ENCODE measurements around the gene RHBDD3. TPM values are rescaled to one million over a fixed set of nuclear protein-coding genes. Genes with fewer than 3 reads are reported as not detected.

RHBDD3 gene
- total RNA-seq, result 10 to 100 TPM; 32.4 to 65.1 (median 42.0) TPM

- ATAC-seq (replicated peaks in 6 of 8), result peak; percentile 75 to 92 (median 89)
- 0 to 4% (median 0%) methylated on average over 2 to 20 of the region's 67 CpGs; no CpG with 5 or more reads in 7 of the 10 experiments for WGBS, 10 experiments
- in situ Hi-C loops (cut with MboI; ENCODE audit: low pct_unique_long_range_greater_than_20kb in 2 of 9, low sequenced_read_pairs in 9 of 9, unreplicated experiment in 9 of 9), result loop anchor here in 1 of 9 experiments (25.0 kb wide), 1 partner anchor 406 kb away; no protein-coding TSS in a partner anchor
- H3K4me3 ChIP-seq, result peak within 1 kb of the TSS; percentile 79 to 99 (median 92)
- peak within 1 kb of the TSS; percentile 100 for H3K27ac ChIP-seq
- H3K4me1 ChIP-seq (replicated peaks in 1 of 2), result peaks cover 26 to 30% of the 10 kb centered on the region in 2 donors
These were observed at the start of gene RHBDD3, which contains the start of gene EWSR1 for GRCh38 chr22:29267858-29268510. TSS of gene RHBDD3 (minus strand) at chr22:29267981. CDS start at chr22:29265626, 2,355 bp downstream. TSS of gene EWSR1 (plus strand) at chr22:29268268. CDS start at chr22:29268337, 69 bp downstream.

GRCh38 chr22:29316141-29316828 is 48.5 kb upstream of the RHBDD3 start:
- in situ Hi-C loops (cut with MboI; ENCODE audit: low pct_unique_long_range_greater_than_20kb in 2 of 9, low sequenced_read_pairs in 9 of 9, unreplicated experiment in 9 of 9), result no loop called here
- peaks cover 3 to 4% of the 10 kb centered on the region in 2 donors for H3K4me1 ChIP-seq (replicated peaks in 1 of 2)
- WGBS, 10 experiments, result 0 to 90% (median 60%) methylated on average over 1 to 10 of the region's 18 CpGs; no CpG with 5 or more reads in 3 of the 10 experiments
- H3K4me3 ChIP-seq, result no peak overlapping the region
- no peak for ATAC-seq (replicated peaks in 6 of 8)
- no peak overlapping the region for H3K27ac ChIP-seq

DNA sequence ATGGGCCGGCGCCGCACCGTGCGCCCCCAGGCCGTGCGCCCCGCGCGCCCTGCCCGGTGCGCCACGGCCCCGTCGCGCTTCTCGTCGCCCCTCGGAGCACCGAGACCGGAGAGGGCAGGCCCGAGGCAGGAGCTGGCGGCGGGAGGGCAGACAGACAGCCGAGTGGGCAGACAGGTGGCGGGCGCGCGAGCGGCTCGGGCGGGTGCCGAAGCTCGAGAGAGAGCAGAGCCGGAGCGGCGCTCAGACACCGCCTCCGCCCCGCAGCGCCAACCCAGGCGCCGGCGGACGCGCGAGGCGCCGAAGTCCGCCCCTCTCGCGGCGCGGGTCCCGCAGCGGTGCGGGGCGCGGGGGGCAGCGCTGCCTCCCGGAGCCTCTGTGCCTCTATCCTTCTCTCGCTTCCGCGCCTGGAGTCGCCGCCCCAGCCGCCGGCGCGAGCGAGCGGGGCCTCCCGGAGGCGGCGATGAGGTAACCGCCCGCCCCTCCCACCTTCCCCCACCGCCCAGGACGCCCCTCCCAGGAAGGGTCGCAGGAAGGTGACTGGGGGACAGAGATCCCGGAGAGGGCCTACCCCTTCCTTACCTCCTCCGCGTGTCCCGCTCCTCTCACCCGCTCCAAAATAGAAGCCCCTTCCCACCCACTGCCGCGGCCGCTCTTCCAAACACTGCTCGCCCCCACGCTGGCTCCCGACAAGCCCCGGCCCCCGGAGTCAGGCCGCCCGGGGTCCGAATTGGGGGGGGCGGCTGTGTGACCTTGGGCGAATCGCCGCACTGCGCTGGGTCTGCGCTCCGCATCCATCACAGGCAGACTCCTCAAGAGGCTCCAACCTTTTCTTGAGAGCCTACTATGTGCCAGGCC is 47.7 kb upstream of the RHBDD3 start, which contains the start of gene RASL10A:
Gene RASL10A (minus strand): TSS at position 412 of the 855 bp plus-strand sequence. CDS start 451 bp downstream, outside the sequence.
- peak in 4 of 8 experiments; percentile 2 to 7 (median 6) for ATAC-seq (replicated peaks in 6 of 8)
- 0 to 100% (median 15%) methylated on average over 1 to 6 of the region's 103 CpGs; no CpG with 5 or more reads in 5 of the 10 experiments for WGBS, 10 experiments
- Histone ChIP-seq H3K4me3 (peak within 1 kb of the TSS; percentile 21 to 40 (median 28)), H3K4me1 (replicated peaks in 1 of 2) (peaks cover 10 to 12% of the 10 kb centered on the region in 2 donors), H3K27ac (no peak within 1 kb of the TSS)
- in situ Hi-C loops (cut with MboI; ENCODE audit: low pct_unique_long_range_greater_than_20kb in 2 of 9, low sequenced_read_pairs in 9 of 9, unreplicated experiment in 9 of 9), result no loop called here

GRCh38 chr22:29314537-29315285 is 46.9 kb upstream of the RHBDD3 start:
- peak overlapping the region; percentile 21 to 40 (median 28) for H3K4me3 ChIP-seq
- in situ Hi-C loops (cut with MboI; ENCODE audit: low pct_unique_long_range_greater_than_20kb in 2 of 9, low sequenced_read_pairs in 9 of 9, unreplicated experiment in 9 of 9), result no loop called here
- peak in 2 of 8 experiments; percentile 3 to 4 for ATAC-seq (replicated peaks in 6 of 8)
- no peak overlapping the region for H3K27ac ChIP-seq
- peaks cover 12 to 14% of the 10 kb centered on the region in 2 donors for H3K4me1 ChIP-seq (replicated peaks in 1 of 2)
- 1 to 13% (median 3%) methylated on average over 3 to 23 of the region's 69 CpGs; no CpG with 5 or more reads in 6 of the 10 experiments for WGBS, 10 experiments

GRCh38 chr22:29313576-29314466 is 46.0 kb upstream of the RHBDD3 start:
- Histone ChIP-seq H3K27ac (no peak overlapping the region), H3K4me1 (replicated peaks in 1 of 2) (peaks cover 12 to 14% of the 10 kb centered on the region in 2 donors), H3K4me3 (no peak overlapping the region)
- 0 to 61% (median 19%) methylated on average over 1 to 14 of the region's 51 CpGs; no CpG with 5 or more reads in 1 of the 10 experiments for WGBS, 10 experiments
- ATAC-seq (replicated peaks in 6 of 8), result no peak
- in situ Hi-C loops (cut with MboI; ENCODE audit: low pct_unique_long_range_greater_than_20kb in 2 of 9, low sequenced_read_pairs in 9 of 9, unreplicated experiment in 9 of 9), result no loop called here

GRCh38 chr22:29313126-29313575 is 45.4 kb upstream of the RHBDD3 start:
- H3K27ac ChIP-seq, result no peak overlapping the region
- no peak overlapping the region for H3K4me3 ChIP-seq
- peaks cover 12 to 14% of the 10 kb centered on the region in 2 donors for H3K4me1 ChIP-seq (replicated peaks in 1 of 2)
- 17 to 75% (median 32%) methylated on average over 1 to 10 of the region's 44 CpGs; no CpG with 5 or more reads in 4 of the 10 experiments for WGBS, 10 experiments
- peak in 4 of 8 experiments; percentile 1 to 10 (median 6) for ATAC-seq (replicated peaks in 6 of 8)
- in situ Hi-C loops (cut with MboI; ENCODE audit: low pct_unique_long_range_greater_than_20kb in 2 of 9, low sequenced_read_pairs in 9 of 9, unreplicated experiment in 9 of 9), result no loop called here

- H3K4me1 ChIP-seq (replicated peaks in 1 of 2), result peaks cover 12 to 14% of the 10 kb centered on the region in 2 donors
- H3K27ac ChIP-seq, result no peak overlapping the region
- WGBS, 10 experiments, result 17 to 100% (median 93%) methylated on average over 1 to 13 of the region's 25 CpGs; no CpG with 5 or more reads in 1 of the 10 experiments
- in situ Hi-C loops (cut with MboI; ENCODE audit: low pct_unique_long_range_greater_than_20kb in 2 of 9, low sequenced_read_pairs in 9 of 9, unreplicated experiment in 9 of 9), result no loop called here
- ATAC-seq (replicated peaks in 6 of 8), result no peak
- no peak overlapping the region for H3K4me3 ChIP-seq
These were observed 44.7 kb upstream of the RHBDD3 start for GRCh38 chr22:29312218-29313125.

- in situ Hi-C loops (cut with MboI; ENCODE audit: low pct_unique_long_range_greater_than_20kb in 2 of 9, low sequenced_read_pairs in 9 of 9, unreplicated experiment in 9 of 9), result no loop called here
- H3K27ac ChIP-seq, result no peak overlapping the region
- H3K4me3 ChIP-seq, result no peak overlapping the region
- peaks cover 12 to 14% of the 10 kb centered on the region in 2 donors for H3K4me1 ChIP-seq (replicated peaks in 1 of 2)
- WGBS, 10 experiments, result 51 to 100% (median 80%) methylated on average over 1 to 9 of the region's 50 CpGs; no CpG with 5 or more reads in 6 of the 10 experiments
- peak in 3 of 8 experiments; percentile 0 to 2 (median 1) for ATAC-seq (replicated peaks in 6 of 8)
These were observed 43.9 kb upstream of the RHBDD3 start for GRCh38 chr22:29311464-29312217.

DNA sequence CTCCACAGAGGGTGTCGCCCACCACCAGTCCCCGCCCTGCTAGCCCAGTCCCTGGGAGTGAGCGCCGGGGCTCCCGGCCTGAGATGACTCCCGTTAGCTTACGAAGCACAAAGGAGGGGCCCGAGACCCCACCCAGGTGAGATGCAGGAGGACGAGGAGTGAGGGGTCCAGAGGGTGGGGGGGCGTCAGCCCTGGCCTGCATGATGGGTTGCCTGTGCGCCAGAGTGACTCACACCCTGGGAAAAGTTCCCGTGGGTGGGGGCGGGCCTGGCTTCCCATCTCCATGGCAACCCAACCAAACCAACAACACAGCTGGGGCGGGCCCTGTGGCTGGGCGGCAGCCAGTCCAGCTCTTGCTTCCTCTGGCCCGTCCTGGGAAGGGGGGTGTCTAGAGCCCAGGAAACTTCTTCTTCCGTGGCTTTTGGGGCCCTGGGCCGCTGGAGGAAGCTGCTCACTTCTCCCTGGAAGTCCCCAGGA is 43.1 kb upstream of the RHBDD3 start:
- Histone ChIP-seq H3K4me3 (no peak overlapping the region), H3K4me1 (replicated peaks in 1 of 2) (peaks cover 12 to 14% of the 10 kb centered on the region in 2 donors), H3K27ac (no peak overlapping the region)
- in situ Hi-C loops (cut with MboI; ENCODE audit: low pct_unique_long_range_greater_than_20kb in 2 of 9, low sequenced_read_pairs in 9 of 9, unreplicated experiment in 9 of 9), result no loop called here
- peak; percentile 62 to 75 (median 70) for ATAC-seq (replicated peaks in 6 of 8)
- no CpG with 5 or more reads among the region's 18 CpGs for WGBS, 10 experiments

All from motor neuron (in vitro differentiated cells).